ENCODE data around the gene NUP85.

- TF ChIP-seq SMC3 (conservative IDR thresholded peaks at IDR 0.05; ENCODE audit: poor library complexity) (no peak), CTCF (IDR thresholded peaks at IDR 0.05; ENCODE audit: poor library complexity, severe bottlenecking) (no peak), TAF1 (IDR thresholded peaks at IDR 0.05; ENCODE audit: low read depth) (no peak), EP300 (conservative IDR thresholded peaks at IDR 0.05; ENCODE audit: poor library complexity, severe bottlenecking) (no peak), EZH2 (IDR thresholded peaks at IDR 0.05; ENCODE audit: borderline replicate concordance, insufficient read depth, low read length, poor library complexity, severe bottlenecking) (no peak)
- TF ChIP-seq, protein P1, sequence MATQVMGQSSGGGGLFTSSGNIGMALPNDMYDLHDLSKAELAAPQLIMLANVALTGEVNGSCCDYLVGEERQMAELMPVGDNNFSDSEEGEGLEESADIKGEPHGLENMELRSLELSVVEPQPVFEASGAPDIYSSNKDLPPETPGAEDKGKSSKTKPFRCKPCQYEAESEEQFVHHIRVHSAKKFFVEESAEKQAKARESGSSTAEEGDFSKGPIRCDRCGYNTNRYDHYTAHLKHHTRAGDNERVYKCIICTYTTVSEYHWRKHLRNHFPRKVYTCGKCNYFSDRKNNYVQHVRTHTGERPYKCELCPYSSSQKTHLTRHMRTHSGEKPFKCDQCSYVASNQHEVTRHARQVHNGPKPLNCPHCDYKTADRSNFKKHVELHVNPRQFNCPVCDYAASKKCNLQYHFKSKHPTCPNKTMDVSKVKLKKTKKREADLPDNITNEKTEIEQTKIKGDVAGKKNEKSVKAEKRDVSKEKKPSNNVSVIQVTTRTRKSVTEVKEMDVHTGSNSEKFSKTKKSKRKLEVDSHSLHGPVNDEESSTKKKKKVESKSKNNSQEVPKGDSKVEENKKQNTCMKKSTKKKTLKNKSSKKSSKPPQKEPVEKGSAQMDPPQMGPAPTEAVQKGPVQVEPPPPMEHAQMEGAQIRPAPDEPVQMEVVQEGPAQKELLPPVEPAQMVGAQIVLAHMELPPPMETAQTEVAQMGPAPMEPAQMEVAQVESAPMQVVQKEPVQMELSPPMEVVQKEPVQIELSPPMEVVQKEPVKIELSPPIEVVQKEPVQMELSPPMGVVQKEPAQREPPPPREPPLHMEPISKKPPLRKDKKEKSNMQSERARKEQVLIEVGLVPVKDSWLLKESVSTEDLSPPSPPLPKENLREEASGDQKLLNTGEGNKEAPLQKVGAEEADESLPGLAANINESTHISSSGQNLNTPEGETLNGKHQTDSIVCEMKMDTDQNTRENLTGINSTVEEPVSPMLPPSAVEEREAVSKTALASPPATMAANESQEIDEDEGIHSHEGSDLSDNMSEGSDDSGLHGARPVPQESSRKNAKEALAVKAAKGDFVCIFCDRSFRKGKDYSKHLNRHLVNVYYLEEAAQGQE (IDR thresholded peaks at IDR 0.05; ENCODE audit: borderline replicate concordance): no peak
Measured at GRCh38 chr17:75273977-75274708, 68.7 kb downstream of the NUP85 start.
